Astrocyte of the cerebellum (primary cell): ENCODE results near the gene C19orf67.

ENCODE experiments used
- DNase-seq: peaks from one replicate; pipeline ENCODE4 v3.0.0-alpha.2; 2011; ENCODE audit warnings: low read depth
- H3K4me3 ChIP-seq: 2 replicates; pipeline ENCODE4 v1.5.1; 2011; ENCODE audit warnings: mild to moderate bottlenecking, low read depth, low read length, moderate library complexity
- CTCF ChIP-seq: IDR thresholded peaks from 2 replicates; pipeline ENCODE4 v1.5.1; 2012; ENCODE audit warnings: low read length, low read depth, moderate library complexity, mild to moderate bottlenecking; ENCODE audit errors: missing control alignments
- in situ Hi-C: cut with HindIII; loops from 2 replicates; pipeline ENCODE4 v1.10.0; 2017; ENCODE audit warnings: low sequenced_read_pairs

Gene C19orf67

GRCh38 chr19:14119644-14120496, 34.3 kb upstream of the C19orf67 start:
- H3K4me3 ChIP-seq, result no peak overlapping the region
- no peak for DNase-seq
- TF ChIP-seq CTCF, result no peak
- in situ Hi-C loops, result no loop called here

- DNase-seq, result no peak
- H3K4me3 ChIP-seq, result peak overlapping the region; percentile 44
- TF ChIP-seq CTCF, result no peak
- in situ Hi-C loops, result no loop called here
These were observed 33.6 kb upstream of the C19orf67 start for GRCh38 chr19:14119146-14119545.

DNA sequence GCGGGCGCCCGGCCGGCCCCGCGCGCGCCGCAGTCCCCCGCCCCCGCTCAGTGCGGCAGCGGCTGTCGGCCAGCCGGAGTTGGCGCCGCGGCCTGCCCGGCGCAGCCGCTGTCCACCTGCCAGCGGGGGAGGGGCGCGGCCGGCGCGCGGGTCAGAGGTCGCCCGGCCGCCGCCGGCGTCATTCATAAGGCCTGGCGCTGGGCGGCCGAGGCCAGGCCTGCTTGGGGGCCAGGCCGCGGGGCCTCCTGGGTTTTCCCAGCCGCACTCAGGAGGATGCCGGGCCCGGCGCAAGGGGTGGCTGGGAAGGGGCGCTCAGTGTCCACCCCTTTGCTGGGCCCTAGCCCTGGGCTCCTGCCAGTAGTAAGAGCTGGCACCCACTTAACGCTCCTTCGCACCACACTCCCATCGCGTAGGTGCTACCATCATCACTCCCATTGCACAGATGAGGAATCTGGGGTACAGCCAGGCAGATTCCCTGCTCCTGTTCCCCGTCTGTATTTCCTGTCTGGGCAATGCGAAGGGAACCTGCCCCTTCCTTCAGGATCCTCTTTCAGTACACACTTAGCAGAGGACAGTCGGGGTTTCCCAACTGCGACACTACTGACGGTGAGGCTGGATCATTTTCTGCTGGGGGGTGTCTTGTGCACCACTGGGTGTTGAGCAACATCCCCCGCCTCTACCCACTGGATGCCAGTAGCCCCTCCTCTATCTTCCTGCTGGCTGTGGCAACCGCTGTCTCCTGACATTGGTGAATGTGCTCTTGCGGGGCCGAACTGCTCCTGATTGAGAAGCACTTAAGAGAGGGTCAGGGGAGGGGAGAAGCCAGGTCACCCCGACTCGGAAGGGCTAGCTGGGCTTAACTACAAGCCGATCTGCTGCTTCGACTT, 32.8 kb upstream of the C19orf67 start:
- no peak for TF ChIP-seq CTCF
- in situ Hi-C loops, result no loop called here
- DNase-seq, result no peak
- H3K4me3 ChIP-seq, result peak overlapping the region; percentile 44

DNA sequence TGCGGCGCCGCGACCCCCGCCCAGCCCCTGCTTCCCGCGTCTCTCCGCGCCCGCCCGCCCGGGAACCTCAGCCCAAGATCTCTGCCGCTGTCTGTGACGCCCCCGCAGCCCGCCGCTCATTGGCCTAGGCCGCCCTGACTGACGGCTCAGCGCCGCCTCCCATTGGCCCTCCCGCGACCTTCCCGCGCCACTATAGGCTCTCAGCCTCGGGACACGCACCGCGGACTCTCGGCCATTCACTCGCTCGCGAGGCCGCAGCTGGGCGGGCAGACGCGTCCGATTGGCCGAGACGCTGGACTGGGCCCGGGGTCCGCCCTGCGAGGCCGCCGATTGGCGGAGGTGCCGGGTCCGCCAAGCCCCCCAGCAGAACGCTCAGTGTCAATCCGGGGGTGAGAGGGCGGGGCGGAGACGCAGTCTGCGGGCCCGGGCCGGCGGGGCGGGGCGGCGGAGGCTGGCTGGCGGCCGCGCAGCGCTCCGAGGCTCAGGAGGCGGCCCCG, 32.1 kb upstream of the C19orf67 start, which contains the start of gene PRKACA:
TSS of gene PRKACA (minus strand) at position 95 of the 497 bp plus-strand sequence. CDS start 215 bp downstream, outside the sequence.
- H3K4me3 ChIP-seq, result peak within 1 kb of the TSS; percentile 88
- TF ChIP-seq CTCF, result no peak
- in situ Hi-C loops, result no loop called here
- DNase-seq, result peak; percentile 98

- in situ Hi-C loops, result no loop called here
- no peak for TF ChIP-seq CTCF
- H3K4me3 ChIP-seq, result peak overlapping the region; percentile 88
- DNase-seq, result no peak
These were observed 31.5 kb upstream of the C19orf67 start for GRCh38 chr19:14116918-14117578.

GRCh38 chr19:14116525-14116917, 30.9 kb upstream of the C19orf67 start:
- H3K4me3 ChIP-seq, result peak overlapping the region; percentile 88
- no peak for DNase-seq
- TF ChIP-seq CTCF, result no peak
- in situ Hi-C loops, result no loop called here
